ENCODE measurements around the gene CYBA.
A peak's percentile ranks its signal among the peaks of the same experiment; 100 is the strongest.

The CYBA gene

DNA sequence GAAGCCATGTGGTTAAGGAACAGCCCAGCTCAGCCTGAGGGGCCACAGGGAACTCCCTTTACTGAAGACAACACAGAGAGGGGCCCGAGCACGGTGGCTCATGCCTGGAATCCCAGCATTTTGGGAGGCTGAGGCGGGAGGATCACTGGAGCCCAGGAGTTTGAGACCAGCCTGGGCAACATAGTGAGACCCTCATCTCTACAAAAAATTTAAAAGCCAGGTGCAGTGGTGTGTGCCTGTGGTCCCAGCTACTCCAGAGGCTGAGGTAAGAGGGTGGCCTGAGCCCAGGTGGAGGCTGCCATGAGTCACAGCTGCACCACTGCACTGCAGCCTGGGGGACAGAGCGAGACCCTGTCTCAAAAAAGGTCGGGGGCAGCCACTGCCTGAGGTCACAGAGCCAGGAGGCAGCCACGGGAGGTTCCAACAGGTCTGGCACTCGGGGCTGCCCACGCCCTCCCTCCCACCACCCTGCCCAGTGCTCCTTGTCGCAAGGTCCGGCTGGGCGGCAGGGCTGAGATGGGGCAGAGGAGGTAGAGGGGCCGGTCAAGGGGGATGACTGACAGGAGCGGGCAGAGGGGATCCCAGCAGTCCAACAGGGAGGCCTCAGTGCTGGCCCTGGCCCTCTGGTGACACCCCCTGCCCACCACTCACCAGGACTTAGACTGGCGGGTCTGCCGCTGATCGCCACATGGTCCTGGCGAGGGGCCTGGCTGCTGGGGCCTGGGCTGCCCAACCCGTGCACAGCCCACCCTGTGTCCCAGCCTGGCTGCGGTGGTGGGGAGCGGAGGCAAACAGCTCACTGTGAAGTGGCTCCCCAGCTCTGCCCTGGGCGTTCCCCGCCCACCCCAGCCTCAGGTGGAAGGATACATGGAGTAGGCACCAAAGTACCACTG lies 3.4 kb downstream of the CYBA start:
- DNase-seq (ENCODE audit: low spot score), result no peak

DNA sequence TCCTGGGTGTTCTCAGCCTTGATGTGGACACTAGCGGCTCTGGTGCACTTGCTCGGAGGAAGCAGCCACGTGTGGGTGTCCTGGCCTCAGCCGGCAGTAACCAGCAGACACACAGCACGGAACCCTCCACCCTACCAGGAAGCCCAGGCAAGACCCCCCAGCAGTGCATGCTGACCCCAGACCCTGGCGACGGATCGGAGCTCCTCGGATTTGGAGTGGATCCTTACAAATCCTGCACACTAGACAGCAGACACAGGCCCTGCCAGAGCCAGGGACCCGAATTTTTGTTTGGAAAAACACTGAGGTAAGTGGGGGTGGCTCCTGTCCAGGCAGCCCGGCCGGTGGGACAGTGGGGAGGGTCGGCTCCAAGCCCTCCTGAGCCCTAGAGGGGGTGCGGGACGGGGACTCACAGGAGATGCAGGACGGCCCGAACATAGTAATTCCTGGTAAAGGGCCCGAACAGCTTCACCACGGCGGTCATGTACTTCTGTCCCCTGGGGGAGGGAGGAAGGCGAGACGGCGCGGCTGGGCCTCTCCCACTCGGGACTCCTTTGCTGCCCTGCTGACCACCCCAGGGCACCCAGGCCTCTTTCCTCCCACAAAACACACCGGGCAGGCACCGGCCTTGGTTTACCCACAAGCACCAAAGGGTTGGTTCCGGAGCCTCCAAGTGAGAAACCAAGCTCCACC lies 4.4 kb downstream of the CYBA start:
- DNase-seq (ENCODE audit: low spot score), result no peak

DNA sequence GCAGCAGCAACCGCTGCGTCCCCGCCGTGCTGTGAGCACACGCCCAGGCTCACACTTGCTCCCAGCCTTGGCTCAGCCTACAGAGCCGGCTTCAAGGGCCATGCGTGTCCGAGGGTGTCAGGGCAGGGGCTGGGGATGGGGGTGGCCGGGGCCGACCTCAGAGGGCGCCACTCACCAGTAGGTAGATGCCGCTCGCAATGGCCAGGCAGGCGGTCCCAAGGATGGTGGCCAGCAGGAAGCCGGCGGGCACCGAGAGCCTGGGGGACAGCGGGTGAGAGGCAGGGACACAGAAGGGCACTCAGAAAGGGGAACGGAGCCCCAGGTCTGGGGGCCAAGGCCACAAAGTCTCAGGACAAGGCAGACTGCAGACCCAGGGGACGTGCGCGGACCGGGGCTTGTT lies 4.9 kb downstream of the CYBA start:
- DNase-seq (ENCODE audit: low spot score), result no peak

DNA sequence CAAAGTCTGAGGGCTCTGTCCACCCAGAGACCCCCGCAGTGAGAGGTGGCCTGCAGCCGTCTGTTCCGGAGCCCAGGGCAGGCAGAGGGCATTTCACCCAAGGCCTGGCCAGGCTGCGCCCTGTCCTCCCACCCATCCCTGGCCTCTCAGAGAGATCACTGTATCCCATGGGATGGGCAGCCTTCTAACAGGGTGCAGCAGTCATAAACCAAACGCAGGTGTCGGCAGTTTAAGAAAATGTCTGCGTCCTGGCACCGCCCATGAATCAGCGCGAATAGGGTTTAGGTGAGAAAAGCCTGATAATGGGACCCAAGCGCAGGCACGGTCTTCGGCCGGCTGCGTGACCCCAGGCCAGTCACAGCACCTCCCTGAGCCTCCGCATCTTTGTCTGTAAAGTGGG lies 5.4 kb downstream of the CYBA start:
- no peak for DNase-seq (ENCODE audit: low spot score)

DNA sequence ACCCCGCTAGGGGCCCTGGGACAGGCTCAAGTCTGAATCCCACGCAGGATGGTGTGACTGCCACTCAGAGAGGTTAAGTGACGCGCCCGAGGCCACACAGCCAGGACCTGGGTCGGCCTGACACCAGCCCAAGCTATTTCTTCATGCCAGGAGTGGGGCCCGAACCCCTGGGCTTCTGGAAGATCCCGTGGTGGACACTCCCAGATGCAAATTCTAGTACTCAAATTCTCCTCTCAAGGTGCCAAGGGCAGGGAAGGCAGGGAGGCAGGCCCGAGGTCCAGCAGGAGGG lies 7.3 kb downstream of the CYBA start:
- no peak for DNase-seq (ENCODE audit: low spot score)

DNA sequence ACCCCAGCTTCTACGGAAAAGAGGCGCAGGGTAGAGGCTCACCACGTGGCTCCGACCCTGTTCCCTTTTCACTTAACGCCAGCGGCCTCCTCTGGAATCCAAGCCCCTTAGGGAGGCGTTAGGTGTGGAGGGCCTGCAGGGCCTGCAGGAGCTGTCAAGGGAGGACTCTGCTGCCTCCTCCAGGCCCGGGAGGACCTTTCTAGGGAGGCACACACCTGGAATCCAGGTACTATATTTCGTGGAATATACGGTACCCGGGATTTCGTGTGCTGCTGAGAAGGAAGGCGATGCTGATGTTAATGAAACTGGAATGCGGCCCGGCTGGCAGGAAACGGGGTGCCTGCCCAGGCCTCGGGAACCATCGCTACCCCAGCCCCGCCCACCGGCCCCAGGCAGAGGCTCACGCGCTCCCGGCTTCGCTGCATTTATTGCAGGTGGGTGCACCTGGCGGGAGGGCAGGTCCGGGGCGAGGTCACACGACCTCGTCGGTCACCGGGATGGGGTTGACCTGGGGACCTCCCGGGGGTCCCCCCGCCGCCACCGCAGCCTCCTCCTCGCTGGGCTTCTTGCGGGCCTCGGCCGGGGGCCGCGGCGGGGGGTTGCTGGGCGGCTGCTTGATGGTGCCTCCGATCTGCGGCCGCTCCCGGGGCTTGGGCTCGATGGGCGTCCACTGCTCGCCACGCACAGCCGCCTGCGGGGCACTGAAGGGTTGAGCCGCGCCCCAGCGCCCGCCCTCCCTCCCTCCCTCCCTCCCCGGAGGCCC lies 7.8 kb downstream of the CYBA start:
- DNase-seq (ENCODE audit: low spot score), result no peak

DNA sequence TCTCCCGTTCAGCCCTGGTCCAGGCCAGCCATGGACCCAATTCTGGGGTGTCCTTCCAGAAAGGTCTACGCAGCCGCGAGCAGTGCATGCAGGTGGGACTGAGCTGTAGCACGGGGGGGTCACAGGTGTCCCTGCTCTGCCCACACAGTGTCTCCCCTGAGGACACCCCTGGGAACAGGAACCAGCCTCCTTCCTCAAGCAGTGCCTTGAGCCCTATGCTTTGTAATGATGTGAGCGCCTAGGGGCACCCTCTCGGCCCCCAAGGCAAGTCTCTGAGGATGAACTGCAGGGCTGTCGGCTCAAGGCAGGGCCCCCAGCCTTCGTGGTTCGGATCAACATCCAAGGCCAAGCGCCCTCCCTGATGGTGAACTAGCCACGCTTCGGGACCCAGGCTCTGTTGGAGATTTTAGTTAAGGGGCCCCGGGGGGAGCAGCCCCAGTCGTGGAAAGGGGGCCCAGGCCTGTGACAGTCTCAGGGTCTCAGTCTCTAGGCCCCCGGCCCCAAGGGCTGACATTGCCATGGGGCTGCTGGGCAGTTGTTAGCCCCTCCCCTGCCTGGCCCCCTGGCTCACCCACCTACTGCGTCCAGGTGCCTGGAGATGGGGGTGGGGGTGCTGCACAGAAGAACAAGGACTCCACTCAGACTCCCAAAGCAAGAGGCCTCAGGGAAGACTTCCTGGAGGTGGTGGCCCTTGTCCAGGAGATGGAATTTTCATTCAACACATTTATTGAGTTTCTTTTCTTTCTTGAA lies 10.2 kb downstream of the CYBA start:
- no peak for DNase-seq (ENCODE audit: low spot score)

DNA sequence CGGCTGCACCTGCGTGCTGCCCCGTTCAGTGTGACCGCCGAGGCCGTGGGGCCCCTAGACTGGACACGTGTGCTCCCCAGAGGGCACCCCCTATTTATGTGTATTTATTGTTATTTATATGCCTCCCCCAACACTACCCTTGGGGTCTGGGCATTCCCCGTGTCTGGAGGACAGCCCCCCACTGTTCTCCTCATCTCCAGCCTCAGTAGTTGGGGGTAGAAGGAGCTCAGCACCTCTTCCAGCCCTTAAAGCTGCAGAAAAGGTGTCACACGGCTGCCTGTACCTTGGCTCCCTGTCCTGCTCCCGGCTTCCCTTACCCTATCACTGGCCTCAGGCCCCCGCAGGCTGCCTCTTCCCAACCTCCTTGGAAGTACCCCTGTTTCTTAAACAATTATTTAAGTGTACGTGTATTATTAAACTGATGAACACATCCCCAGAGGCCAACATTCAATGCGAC lies 10.8 kb downstream of the CYBA start:
- no peak for DNase-seq (ENCODE audit: low spot score)

DNA sequence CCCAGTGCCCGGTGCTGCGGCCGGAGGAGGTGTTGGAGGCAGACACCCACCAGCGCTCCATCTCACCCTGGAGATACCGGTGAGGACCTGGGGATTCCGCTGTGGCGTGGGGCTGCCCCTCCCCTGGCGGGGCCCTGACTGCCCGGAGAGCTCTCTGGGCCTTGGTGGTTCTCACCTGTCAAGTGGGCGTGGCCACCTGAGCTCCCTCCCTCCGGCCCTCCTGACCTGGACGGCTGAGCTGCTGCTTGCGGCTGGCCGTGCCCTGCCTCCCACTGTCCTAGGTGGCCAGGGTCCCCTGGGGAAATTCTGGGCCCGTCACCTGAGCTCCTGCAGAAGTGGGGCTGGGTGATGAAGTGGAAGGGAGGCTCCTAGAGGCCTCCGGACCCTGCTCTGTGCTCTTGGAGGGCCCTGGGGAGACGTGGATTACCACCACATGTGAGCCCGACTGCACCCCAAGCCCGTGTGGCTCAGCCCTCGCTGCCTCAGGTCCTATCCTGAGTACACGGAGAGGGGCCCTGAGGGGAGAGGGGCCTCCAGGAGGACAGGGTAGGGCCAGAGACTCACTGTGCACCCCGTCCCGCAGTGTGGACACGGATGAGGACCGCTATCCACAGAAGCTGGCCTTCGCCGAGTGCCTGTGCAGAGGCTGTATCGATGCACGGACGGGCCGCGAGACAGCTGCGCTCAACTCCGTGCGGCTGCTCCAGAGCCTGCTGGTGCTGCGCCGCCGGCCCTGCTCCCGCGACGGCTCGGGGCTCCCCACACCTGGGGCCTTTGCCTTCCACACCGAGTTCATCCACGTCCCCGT lies 11.4 kb downstream of the CYBA start:
- DNase-seq (ENCODE audit: low spot score), result peak; percentile 61

DNA sequence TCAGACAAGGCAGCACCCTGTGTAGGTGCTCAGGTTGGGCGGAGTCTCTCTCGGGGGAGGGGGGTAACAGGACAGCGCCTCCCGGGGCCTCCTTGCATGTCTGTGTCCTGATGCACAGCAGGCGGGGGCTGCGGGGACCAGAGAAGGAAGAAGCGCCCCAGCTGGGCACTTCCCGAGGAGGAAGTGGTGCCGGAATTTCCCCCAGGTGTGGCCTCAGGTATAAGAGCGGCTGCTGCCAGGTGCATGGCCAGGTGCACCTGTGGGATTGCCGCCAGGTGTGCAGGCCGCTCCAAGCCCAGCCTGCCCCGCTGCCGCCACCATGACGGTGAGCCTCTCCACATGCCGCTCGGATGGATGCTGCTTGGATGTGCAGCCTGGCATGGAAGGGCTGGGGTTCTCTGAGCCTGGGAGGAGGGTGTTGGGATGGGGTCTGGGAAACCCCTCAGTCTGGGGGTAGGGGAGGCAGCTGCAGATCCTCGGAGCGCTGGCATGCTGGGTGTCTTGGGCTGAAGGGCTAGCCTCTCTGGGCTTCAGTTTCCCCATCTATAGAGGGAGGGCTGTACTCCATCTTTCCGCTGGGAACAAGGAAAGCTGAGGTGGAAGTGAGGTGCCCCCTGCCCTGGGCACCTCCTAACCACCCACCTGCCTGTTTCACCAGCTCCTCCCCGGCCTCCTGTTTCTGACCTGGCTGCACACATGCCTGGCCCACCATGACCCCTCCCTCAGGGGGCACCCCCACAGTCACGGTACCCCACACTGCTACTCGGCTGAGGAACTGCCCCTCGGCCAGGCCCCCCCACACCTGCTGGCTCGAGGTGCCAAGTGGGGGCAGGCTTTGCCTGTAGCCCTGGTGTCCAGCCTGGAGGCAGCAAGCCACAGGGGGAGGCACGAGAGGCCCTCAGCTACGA lies 12.3 kb downstream of the CYBA start, which contains the start of gene IL17C:
Gene IL17C (plus strand): TSS at position 250 of the 908 bp plus-strand sequence. CDS start 70 bp downstream, at position 320.
- no peak for DNase-seq (ENCODE audit: low spot score)

DNA sequence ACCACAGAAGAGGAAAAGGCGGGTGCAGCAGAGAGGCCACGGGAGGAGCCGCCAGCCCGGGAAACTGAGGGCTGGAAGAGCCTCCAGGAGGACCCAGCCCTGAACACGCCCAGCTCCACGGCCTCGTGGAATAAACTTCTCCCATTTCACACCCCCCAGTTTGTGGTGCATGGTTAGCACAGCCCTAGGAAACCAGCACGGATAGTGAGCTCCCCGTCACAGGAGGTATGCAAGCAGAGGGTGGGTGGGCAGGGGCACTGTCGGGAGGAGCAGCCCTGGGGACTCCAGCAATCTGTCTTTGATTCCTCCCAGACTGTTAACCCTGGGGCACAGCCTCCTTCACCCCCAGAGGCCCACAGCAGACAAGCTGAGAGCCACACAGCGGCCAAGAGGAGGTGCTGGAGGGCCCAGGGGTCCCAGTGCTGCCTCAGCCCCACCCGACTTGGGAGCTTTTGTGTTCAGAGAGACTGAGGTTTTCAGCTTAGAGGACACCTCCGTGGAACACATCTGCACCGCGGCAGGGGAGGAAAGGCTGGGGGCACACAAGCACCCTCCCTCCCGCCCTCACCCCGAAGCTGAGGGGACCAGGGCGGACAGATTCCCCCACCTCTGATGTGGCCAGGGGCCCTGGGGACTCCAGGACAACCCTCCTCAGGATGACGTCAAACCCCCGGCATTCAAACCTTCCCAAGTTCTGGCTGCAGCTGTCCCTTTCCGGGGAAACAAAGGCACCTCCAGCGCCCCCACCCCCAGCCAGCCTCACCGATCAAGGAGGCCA lies 14.2 kb downstream of the CYBA start:
- DNase-seq (ENCODE audit: low spot score), result no peak

DNA sequence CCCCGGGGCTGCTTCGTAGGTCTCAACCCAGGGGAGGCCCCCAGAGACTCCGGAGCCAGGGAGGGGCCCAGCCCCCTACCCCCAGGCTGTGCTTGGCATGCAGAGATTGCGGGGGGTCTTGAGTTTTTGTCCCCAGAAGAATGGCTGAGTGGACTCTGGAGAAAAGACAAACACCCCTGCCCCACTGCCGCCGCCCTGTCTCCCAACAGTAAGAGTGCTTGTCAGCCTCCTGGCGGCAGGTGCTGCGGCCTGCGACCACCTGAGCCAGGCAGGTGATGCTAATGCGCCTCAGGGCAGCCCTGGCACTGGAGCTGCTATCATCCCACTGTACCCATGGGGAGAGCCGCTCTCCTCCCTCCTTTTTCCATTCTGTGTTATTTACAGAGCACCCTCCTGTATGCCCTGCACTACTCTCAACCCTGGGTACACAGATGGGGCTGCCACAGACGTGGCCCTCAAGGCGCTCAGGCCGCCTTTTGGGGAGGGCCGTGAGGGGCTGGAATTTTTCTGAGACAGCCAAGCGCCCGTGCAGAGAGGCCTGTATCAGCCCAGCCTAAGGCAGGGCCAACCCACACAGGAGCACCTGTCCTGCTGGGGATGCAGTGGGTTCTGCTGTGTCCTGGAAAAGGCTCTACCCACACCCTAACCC lies 15.1 kb downstream of the CYBA start:
- no peak for DNase-seq (ENCODE audit: low spot score)

DNA sequence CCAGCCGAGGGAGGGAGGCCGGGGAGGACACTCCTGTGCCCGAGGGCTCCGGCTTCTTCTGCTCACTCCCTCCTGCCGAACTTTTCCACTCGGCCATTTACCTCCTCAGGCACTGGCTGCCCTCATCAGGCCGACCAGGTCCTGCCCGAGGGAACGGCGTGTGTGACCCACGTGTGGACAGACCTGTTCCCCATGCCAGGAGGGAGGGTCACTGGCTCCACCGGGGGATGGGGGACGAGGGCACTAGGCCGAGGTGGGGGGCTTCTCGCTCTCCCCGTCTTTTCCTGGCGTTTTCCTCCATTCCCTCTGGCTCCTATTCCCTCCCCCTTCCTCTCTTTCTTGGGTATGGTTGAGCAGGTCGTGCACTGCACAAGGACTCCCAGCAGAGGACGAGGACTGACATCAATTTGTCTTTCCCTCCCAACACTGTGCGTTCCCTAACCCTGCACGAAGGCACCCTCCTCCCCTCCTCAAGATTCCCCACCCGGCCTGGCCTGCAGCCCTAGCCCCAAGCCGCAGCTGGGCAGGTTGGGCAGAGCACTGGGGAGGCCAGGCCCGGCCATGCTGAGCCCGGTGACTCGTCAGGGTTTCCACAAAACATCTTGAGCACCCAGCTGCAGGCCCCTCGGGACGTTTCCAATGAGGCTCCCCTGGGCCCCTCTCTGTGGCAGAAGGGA lies 15.7 kb downstream of the CYBA start:
- no peak for DNase-seq (ENCODE audit: low spot score)

DNA sequence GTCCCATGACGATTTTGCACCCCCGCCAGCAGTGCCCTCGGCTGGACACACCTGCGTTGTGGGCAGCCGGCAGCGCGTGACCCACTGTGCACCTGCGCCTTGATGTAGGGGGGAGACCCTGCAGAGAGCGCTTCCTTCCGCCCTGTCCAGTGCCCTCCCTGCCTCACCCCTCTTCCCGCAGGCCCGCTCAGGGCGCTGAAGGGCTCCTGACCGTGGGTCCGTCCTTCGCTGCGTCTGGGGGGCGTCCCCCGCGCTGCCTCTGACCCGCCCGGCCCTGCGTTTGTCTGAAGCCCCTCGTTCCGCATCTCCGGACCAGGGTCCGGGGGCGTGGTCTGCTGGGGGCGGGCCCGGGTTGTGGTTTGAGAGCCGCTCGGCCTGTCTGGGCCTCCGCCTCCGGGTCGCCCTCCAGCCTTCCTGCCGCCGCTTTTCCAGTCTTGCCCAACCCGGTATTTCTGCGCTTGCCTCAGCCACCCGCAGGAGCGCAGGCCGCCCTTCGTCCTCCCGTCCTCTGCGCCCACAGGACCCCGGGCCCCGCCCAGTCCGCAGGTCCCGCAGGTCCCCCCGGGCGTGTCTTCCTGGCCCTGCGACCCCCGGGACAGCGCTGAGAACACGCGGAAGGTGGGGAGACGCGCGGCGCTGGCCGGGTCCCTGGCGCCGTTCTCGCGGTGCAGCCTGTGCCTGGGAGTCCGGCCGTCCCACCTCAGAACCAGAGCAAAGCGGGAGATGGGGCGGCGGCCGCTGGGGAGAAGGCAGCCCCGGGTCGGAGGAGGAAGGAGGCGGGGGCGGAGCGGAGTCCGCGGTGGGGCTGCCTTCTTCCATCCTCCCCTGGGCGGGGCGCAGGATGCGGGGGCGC lies 16.5 kb downstream of the CYBA start:
- peak; percentile 85 for DNase-seq (ENCODE audit: low spot score)

DNA sequence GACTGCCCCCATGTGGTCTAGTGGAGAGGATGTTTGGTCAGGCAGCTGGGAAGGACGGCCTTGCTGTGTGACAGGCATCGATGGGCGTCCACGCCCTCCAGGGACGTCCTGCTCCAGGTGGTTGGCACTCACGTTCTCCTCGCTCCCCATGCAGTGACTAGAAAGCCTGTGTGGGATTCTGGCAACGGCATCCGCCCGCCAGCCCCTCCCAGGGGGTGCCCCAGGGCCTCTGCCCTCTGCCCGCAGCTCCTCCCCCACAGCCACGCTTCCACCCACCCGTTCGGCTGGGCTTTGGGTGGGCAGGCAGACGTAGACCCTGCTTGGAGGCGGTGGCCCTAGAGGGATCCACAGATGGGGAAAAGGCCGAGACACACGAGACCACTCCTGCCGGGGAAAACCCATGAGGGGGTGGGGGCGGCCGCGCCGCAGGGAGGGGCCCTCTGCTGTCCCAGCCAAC lies 17.1 kb downstream of the CYBA start:
- DNase-seq (ENCODE audit: low spot score), result peak; percentile 69

DNA sequence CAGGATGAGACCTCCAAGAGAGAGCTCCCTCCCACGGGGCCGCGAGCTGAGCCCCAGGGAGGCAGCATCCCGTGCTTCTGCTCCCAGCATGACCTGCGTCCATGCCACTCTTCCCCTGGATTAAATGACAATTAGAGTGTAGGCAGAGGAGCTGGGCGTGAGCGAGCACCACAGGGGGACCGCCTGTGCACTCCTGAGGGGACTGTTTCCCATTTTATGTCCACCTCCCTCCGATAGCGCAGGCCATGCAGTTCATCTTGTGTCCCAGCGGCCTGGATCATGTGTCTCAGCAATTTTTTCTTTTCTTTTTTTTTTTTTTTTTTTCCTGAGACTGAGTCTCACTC lies 18.3 kb downstream of the CYBA start:
- no peak for DNase-seq (ENCODE audit: low spot score)

DNA sequence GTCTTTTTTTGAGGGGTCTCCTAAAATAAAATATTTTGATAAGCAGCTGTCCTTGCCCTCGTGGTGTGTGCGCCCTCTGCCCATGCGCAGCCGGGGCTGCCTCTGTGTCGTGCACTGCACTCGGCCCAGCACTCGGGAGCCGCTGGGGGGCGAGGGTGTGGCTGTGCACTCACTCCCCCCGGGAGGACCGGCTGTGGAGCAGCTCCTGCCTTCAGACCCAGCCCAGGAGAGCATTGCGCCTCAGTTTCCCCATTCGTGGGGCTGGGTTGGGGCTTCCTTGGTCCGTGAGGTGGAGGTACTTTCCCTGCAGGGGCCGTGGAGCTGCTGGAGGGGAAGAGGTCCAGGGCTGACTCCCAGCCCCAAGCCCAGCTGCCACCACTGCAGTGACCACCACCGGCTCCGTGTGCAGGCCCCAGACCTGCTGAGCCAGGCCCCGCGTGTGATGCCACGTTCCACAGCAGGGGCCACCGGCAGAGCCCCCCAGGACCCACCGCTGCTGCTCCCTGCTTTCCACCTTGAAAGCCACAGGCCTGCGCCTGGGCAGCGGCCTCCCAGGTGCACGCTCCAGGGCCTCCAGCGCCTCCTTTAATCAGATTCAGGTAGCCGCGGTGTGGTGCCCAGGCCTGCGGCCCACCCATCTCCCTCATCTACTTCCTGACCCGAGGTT lies 18.8 kb downstream of the CYBA start:
- DNase-seq (ENCODE audit: low spot score), result no peak

All from ecto neural progenitor cell (in vitro differentiated cells).